NCI-H69 (cell line): ENCODE data around the gene MALRD1.
A peak's percentile ranks its signal among the peaks of the same experiment; 100 is the strongest.

Experiments
- DNase-seq: peaks from one replicate; lab custom pipeline; 2025; lab: John Stamatoyannopoulos, UW

The MALRD1 gene

GRCh38 chr10:19111501-19112267 lies 63.1 kb downstream of the MALRD1 start:
- DNase-seq: no peak

GRCh38 chr10:19117438-19117837 lies 68.8 kb downstream of the MALRD1 start:
- no peak for DNase-seq

GRCh38 chr10:19119191-19119590 lies 70.6 kb downstream of the MALRD1 start:
- DNase-seq: no peak

DNA sequence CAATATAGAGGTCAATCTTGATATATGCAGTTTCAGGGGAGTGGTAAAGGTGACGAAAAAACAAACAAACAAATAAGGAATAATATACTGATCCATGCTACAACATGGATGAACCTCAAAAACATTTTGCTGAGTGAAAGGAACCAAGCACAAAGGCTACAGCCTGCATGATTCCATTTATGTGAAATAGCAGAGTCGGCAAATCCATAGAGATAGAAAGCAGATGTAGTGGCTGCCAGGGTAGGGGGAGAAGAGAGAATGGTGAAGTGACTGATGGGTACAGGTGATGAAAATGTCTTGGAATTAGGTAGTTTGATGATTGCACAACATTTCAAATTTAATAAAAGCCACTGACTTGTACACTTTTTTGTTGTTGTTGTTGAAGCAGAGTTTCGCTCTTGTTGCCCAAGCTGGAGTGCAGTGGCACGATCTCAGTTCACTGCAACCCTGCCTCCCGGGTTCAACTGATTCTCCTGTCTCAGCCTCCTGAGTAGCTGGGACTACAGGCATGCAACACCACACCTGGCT lies 71.8 kb downstream of the MALRD1 start:
- no peak for DNase-seq

GRCh38 chr10:19133992-19134391 lies 85.4 kb downstream of the MALRD1 start:
- no peak for DNase-seq

DNA sequence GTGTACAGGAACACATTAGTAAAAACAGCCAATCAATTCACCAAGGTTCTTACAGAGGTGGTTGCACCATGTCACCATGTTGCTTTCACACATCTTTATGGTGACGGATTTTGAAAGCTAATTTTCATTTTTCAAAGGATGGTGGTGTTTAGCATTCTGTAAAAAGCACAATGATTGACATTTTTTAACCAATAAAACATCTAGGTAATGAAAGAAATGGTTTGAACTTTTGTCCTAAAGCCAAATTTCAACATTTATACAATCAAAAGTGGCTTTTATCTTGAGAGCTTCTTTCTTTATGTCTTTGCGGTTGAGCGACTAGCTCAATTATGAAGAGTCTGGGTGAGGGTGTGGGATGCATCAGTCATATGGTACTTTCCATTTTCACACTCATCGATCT lies 94.4 kb downstream of the MALRD1 start:
- no peak for DNase-seq

DNA sequence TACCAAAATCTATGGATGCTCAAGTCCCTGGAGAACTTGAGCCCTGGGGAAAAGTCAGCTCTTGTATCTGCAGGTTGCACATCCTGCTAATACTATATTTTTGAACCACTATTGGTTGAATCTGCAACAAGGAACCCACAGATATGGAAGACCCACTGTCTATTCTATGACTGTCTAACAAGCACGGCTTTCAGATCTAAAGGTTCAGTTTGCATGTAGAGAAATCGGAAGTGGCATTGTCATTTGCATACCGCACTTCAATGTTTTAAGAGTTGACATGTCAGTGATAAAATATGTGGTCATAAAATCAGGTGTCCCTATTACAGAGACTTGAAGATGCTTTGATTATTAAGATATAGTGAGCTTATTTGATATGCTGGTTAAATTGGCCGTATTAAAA lies 95.6 kb downstream of the MALRD1 start:
- no peak for DNase-seq

DNA sequence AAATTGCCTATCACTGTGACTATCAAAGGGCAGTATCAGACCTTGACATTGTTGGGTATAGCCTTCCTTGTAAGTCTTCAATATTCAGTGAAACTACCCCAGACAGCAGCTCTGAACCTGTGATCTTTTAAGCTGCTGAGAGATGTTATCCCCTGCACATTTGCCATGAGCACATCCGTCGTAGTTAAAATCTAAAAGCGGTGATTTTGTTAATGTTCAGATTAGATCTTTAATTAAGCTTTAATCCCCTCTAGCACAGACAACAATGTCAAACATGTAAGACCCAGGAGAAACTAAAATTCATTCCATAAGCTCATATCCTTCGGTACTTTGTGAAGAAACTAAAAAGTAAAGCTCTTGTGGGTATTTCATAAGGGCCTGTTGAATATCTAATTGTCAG lies 105.8 kb downstream of the MALRD1 start:
- no peak for DNase-seq

DNA sequence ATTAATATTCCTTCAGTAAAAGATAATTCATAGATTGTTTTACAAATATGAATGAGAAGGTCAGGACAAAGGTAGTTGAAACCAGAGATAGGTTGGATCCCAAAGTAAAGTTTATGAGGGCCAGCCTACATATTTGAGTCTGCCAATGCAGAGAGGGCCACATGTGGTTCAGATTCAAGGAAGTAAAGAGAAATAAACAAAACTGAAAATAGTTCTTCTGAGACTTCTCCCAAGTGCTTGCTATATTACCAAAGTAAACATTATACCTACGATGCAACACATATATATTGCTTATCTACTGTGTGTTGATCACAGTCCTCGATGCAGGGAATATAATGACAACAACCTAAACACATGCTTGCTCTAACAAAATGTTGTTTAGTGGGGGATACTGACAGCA lies 109.8 kb downstream of the MALRD1 start:
- DNase-seq: no peak

DNA sequence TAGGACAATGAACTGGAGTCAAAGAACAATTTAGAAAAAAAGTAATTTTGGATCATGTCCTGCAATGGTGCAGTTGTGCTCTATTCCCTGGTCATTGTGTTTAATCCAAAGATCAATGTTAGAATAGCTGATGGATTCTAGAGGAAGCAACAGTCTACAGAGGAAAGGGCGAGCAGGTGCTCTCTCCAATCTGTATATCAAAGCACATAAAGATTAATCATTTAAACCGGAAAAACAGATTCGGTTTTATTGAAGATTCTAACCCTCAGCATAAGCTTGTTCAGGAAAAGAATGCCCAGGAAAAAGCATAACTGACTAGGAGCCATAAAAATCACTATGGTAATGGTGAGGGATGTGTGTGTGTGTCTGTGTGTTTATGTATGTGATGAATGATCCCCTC lies 110.3 kb downstream of the MALRD1 start:
- no peak for DNase-seq

DNA sequence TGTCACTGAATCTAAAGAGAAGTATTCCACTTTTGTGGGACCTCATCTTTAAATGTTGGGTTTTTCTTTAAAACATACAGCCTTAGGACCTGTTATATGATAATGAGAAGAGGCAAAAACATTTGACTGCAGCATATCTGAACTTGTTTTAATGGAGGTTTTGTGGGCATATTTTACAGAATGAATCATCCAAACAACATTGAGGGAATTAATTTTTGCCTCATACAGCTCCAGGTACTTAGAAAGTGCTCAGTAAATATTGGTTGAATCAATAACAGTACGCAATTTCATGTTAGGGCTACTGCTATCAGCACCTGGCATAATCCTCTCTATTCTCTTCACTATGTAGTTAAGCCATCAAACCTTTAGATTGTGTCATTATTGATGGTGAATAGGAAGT lies 115.9 kb downstream of the MALRD1 start:
- DNase-seq: no peak

GRCh38 chr10:19168584-19168983 lies 120.0 kb downstream of the MALRD1 start:
- no peak for DNase-seq

DNA sequence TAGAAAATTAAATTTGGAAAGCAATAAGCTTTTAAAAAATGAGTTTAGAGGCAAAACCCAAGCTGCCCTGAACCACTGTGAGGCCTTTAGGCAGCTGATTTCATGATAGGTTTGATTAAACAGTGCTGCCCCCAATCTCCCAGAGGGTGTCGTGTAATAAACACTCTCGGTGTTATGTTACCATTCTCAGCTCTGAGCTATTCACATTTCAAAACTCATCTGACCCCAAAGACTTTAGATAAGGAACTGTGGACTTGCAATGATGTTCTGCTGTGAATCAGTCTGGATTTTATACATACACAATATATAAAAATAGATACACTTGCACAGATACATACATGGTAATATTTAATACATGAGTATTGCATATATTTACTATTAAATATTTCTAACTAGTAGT lies 120.4 kb downstream of the MALRD1 start:
- no peak for DNase-seq

- no peak for DNase-seq
These were observed 121.1 kb downstream of the MALRD1 start for GRCh38 chr10:19169684-19170083.

GRCh38 chr10:19178675-19179074 lies 130.1 kb downstream of the MALRD1 start:
- peak; percentile 37 for DNase-seq

DNA sequence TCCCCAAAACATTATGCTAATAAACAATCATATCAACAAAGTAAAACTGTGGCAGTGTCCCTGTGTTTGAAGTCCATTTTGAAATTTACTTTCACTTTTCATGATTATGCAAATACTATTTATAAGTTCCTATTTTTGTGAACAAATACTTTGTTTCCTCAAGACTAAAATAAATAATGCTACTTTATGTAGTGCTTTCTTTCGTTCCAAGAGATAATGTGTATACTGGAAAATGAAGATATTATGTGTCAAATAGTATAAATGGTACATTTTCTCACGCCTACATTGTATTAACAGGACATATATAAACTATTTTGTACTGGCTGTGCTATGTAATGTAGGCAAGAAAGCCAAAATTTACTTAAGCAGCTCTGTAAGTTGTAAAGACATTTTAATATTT lies 136.3 kb downstream of the MALRD1 start:
- no peak for DNase-seq

DNA sequence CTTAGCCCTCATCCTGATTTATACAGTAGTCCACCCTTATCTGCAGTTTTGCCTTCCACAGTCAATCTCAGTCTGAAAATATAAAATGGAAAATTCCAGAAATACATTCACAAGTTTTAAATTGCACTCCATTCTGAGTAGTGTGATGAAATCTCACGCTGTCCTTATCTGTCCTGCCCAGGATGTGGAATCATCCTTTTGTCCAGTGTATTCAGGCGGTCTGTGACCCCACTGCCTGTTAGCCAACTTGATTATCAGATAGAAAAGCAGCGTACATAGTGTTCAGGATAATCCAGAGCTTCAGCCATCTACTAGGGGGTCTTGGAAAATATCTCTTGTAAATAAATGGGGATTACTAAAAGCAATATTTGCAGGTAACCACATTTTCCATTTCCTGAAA lies 146.3 kb downstream of the MALRD1 start:
- DNase-seq: no peak

GRCh38 chr10:19195698-19196097 lies 147.1 kb downstream of the MALRD1 start:
- DNase-seq: no peak

- DNase-seq: no peak
These were observed 151.6 kb downstream of the MALRD1 start for GRCh38 chr10:19200211-19200610.

DNA sequence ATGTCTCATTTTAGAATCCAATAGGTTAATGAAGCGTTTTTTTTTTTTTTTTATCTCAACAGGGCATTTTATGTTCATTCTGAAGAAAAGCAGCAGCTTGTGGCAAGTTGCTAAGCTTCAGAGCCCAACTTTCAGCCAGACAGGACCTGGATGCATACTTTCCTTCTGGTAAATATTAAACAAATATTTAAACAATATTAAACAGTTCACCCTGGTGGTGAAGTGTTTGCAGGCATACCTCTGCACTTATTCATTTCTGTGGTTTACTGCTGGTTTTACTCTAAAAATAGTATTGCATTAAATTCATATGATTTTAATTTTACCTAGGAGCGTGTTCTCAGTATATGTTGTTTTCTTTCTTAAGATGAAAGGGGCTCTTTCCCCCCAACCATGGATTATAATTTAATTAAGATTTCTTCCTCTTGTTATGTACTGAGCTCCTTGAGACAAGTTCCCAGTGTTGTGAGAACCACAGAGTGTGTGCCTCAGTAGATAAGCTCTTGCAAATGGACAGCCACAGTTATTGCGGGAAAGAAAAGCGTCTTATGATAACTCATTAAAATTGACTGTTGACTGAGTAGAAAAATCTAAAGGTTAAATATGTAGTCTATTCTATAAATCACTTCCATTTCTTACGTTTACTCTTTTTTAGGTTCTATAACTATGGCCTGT lies 155.8 kb downstream of the MALRD1 start:
- no peak for DNase-seq

- peak; percentile 24 for DNase-seq
These were observed 160.7 kb downstream of the MALRD1 start for GRCh38 chr10:19209319-19209718.

GRCh38 chr10:19212590-19212989 lies 164.0 kb downstream of the MALRD1 start:
- no peak for DNase-seq

GRCh38 chr10:19221216-19221615 lies 172.6 kb downstream of the MALRD1 start:
- no peak for DNase-seq

DNA sequence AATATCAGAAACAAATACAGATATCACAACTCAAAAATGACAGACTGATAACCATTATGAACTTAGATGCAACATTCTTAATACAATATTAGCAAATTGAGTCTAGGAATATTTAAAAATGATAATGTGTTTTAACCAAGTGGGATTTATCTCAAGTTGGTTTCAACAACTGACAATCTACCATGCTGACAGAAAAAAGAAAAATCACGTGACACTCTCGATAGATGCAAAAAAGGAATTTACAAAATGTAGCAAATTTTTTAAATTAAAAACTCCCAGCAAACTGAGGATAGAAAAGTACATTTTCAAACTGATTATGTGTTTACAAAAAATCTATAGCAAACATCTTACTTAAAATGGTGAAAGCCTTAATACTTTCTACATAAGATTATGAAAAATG lies 177.4 kb downstream of the MALRD1 start:
- no peak for DNase-seq
